Keratinocyte (primary cell): ENCODE results near the gene VAV1. TPM values are rescaled to one million over a fixed set of nuclear protein-coding genes. Genes with fewer than 3 reads are reported as not detected.

Experiments used
- DNase-seq: peaks from one replicate; pipeline ENCODE4 v3.0.0-alpha.2; 2011; ENCODE audit warnings: low read depth, missing footprints, low spot score
- FAIRE-seq: peaks from 2 replicates; lab custom pipeline; 2011; peaks lifted over from hg19 to GRCh38; lab: Jason Lieb, UNC
- H2AFZ ChIP-seq: 2 replicates; pipeline ENCODE4 v1.6.0; 2012; ENCODE audit warnings: low read length, control low read depth, inconsistent platforms; ENCODE audit not compliant: control insufficient read depth
- H3K27ac ChIP-seq: 2 replicates; pipeline ENCODE4 v1.5.1; 2011; ENCODE audit warnings: low read length; ENCODE audit not compliant: control insufficient read depth, insufficient read depth
- H3K27me3 ChIP-seq: 3 replicates; pipeline ENCODE4 v1.6.0; 2011; ENCODE audit warnings: low read length; ENCODE audit not compliant: control insufficient read depth, insufficient read depth; ENCODE audit errors: extremely low read depth
- H3K36me3 ChIP-seq, 2 experiments: 2 replicates in 1 of 2; 3 replicates in 1 of 2; pipeline ENCODE4 v1.5.1; 2011; ENCODE audit warnings: low read length in 2 of 2, mild to moderate bottlenecking in 1 of 2; ENCODE audit not compliant: control insufficient read depth in 2 of 2, insufficient read depth in 2 of 2; ENCODE audit errors: extremely low read depth in 1 of 2
- H3K4me1 ChIP-seq: 3 replicates; pipeline ENCODE4 v1.5.1; 2011; ENCODE audit warnings: low read length; ENCODE audit not compliant: control insufficient read depth, insufficient read depth; ENCODE audit errors: extremely low read depth
- H3K4me2 ChIP-seq: 3 replicates; pipeline ENCODE4 v1.6.0; 2011; ENCODE audit warnings: low read depth, low read length; ENCODE audit not compliant: control insufficient read depth, insufficient read depth; ENCODE audit errors: extremely low read depth
- H3K4me3 ChIP-seq, 3 experiments: fragments of 200-600 bp in 1 of 3; sonication (generic) in 1 of 3; 2 replicates in 2 of 3; 3 replicates in 1 of 3; pipeline ENCODE4 v1.5.1; 2011 to 2016; ENCODE audit warnings: low read length in 3 of 3, mild to moderate bottlenecking in 3 of 3, control low read depth in 2 of 3, inconsistent platforms in 1 of 3, low read depth in 1 of 3, mixed read lengths in 1 of 3, mixed run types in 1 of 3, moderate library complexity in 1 of 3; ENCODE audit not compliant: control insufficient read depth in 2 of 3, insufficient read depth in 2 of 3; ENCODE audit errors: extremely low read depth in 1 of 3
- H3K79me2 ChIP-seq: 2 replicates; pipeline ENCODE4 v1.6.0; 2012; ENCODE audit warnings: low read length; ENCODE audit not compliant: control insufficient read depth, insufficient read depth
- H3K9ac ChIP-seq: 3 replicates; pipeline ENCODE4 v1.6.0; 2011; ENCODE audit warnings: low read length; ENCODE audit not compliant: control insufficient read depth, insufficient read depth; ENCODE audit errors: extremely low read depth
- H3K9me1 ChIP-seq: 3 replicates; pipeline ENCODE4 v1.6.0; 2011; ENCODE audit warnings: low read length; ENCODE audit not compliant: control insufficient read depth, insufficient read depth; ENCODE audit errors: extremely low read depth
- H3K9me3 ChIP-seq: 2 replicates; pipeline ENCODE4 v1.5.1; 2012; ENCODE audit warnings: low read depth, low read length; ENCODE audit not compliant: control insufficient read depth
- H4K20me1 ChIP-seq: 3 replicates; pipeline ENCODE4 v1.6.0; 2011; ENCODE audit warnings: low read length; ENCODE audit not compliant: control insufficient read depth, insufficient read depth; ENCODE audit errors: extremely low read depth
- CTCF ChIP-seq, 3 experiments: IDR thresholded peaks in 1 of 3; conservative IDR thresholded peaks in 1 of 3; optimal IDR thresholded peaks in 1 of 3; 2 replicates in 2 of 3; 3 replicates in 1 of 3; pipeline versions ENCODE3 to v1.5.1; 2011; ENCODE audit warnings: low read length in 3 of 3, mild to moderate bottlenecking in 3 of 3, moderate library complexity in 2 of 3, control low read depth in 1 of 3, inconsistent platforms in 1 of 3; ENCODE audit not compliant: insufficient read depth in 2 of 3; ENCODE audit errors: extremely low read depth in 1 of 3
- EZH2 ChIP-seq: IDR thresholded peaks from one replicate; pipeline ENCODE4 v1.6.1; 2012; ENCODE audit warnings: inconsistent platforms, mild to moderate bottlenecking, low read length, moderate library complexity
- dilution Hi-C: fragments of 300-500 bp; cut with MboI; formaldehyde crosslinking; loops from one replicate; pipeline ENCODE4 v1.7.0; 2020; ENCODE audit warnings: low sequenced_read_pairs; ENCODE audit not compliant: extremely low pct_ligation_motif_present
- polyA plus RNA-seq, 5 experiments: library from polyadenylated mRNA; depleted of rRNA in 3 of 5; stranded (reverse) in 3 of 5; stranded (forward) in 1 of 5; unstranded in 1 of 5; fragments of >200 nt; gene quantifications; 1 replicate in 1 of 5; 2 replicates in 3 of 5; 3 replicates in 1 of 5; pipeline versions ENCODE4 v1.2.1 to v1.2.3, GENCODE V29; 2011 to 2012; ENCODE audit warnings: missing spikeins in 2 of 5, low read depth in 1 of 5, low replicate concordance in 1 of 5

VAV1 gene
- polyA plus RNA-seq, 1 donor (not counting 4 experiments of a cell fraction or from before 2014, with no cell fraction given): 0.42 TPM

DNA sequence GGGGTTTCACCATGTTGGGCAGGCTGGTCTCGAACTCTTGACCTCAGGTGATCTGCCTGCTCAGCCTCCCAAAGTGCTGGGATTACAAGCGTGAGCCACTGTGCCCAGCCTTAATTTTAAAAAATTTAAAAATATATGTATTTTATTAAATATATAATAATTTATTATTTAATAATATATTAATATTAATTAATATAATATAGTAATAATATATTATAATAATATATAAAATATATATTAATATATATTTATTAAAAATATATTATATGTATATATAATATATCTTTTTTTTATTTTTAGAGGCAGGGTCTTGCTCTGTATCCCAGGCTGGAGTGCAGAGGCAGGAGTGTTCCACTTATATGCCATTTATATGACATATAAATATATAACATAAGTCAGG lies 61.9 kb downstream of the VAV1 start:
- FAIRE-seq: no peak
- no peak for DNase-seq
- dilution Hi-C loops: no loop called here
- Histone ChIP-seq H3K9me3 (no peaks in the 10 kb centered on the region), H3K4me1 (no peaks in the 10 kb centered on the region), H3K36me3 (no peaks in the 10 kb centered on the region), H2AFZ (no peak overlapping the region), H3K79me2 (no peaks in the 10 kb centered on the region), H3K4me2 (no peak overlapping the region), H3K27me3 (no peaks in the 10 kb centered on the region), H3K4me3 (no peak overlapping the region), H3K9ac (no peak overlapping the region), H4K20me1 (no peaks in the 10 kb centered on the region), H3K27ac (no peak overlapping the region), H3K9me1 (no peaks in the 10 kb centered on the region)
- TF ChIP-seq EZH2 (no peak), CTCF (optimal IDR thresholded peaks at IDR 0.05 in 1 of 3, IDR thresholded peaks at IDR 0.05 in 1 of 3, conservative IDR thresholded peaks at IDR 0.05 in 1 of 3; ENCODE audit: extremely low read depth in 1 of 3, insufficient read depth in 2 of 3, low read length in 3 of 3) (no peak)

DNA sequence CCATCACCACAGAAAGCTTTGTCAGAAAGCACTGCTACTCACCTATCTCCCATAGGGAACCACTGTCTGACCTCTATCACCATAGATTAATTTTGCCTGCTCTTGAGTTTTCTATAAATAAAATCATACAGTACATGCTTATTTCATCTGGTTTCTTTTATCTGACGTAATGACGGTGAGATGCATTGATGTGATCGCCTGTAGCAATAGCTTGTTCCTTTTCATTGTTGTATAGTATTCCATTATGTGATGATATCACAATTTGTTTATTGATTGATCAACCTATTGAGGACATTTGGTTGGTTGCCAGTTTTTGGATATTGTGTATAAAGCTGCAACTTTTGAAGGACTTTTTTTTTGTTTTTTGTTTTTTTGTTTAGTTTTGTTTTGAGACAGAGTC lies 63.0 kb downstream of the VAV1 start:
- Histone ChIP-seq H3K4me3 (no peak overlapping the region), H3K27me3 (no peaks in the 10 kb centered on the region), H3K79me2 (no peaks in the 10 kb centered on the region), H3K9ac (no peak overlapping the region), H3K4me1 (no peaks in the 10 kb centered on the region), H3K27ac (no peak overlapping the region), H3K4me2 (no peak overlapping the region), H2AFZ (no peak overlapping the region), H3K36me3 (no peaks in the 10 kb centered on the region), H3K9me3 (no peaks in the 10 kb centered on the region), H4K20me1 (no peaks in the 10 kb centered on the region), H3K9me1 (no peaks in the 10 kb centered on the region)
- DNase-seq (no peak), FAIRE-seq (no peak)
- TF ChIP-seq EZH2 (no peak), CTCF (optimal IDR thresholded peaks at IDR 0.05 in 1 of 3, IDR thresholded peaks at IDR 0.05 in 1 of 3, conservative IDR thresholded peaks at IDR 0.05 in 1 of 3; ENCODE audit: extremely low read depth in 1 of 3, insufficient read depth in 2 of 3, low read length in 3 of 3) (no peak)
- dilution Hi-C loops: no loop called here
